Posterior cingulate gyrus (tissue), 11 donors: ENCODE data around the gene TVP23B.
"Not testable (repeated sequence)": the region's sequence is repeated elsewhere in the genome, so short reads cannot be mapped to it uniquely, and the experiment has no call there.

Source experiments
- DNase-seq, 10 donors: peaks; one replicate each; pipeline versions ENCODE4 v3.0.0 to v3.0.0-alpha.2; 2020 to 2021; ENCODE audit warnings: mixed read lengths in 3 of 10
- intact Hi-C: fragments of 100-400 bp; cut with DNase I; formaldehyde crosslinking; loops from one replicate; pipeline ENCODE4 v1.15.1; 2023

The TVP23B gene

GRCh38 chr17:18786890-18787289 is 5.9 kb downstream of the TVP23B start:
- intact Hi-C loops, DNase-seq: not testable (repeated sequence)

- DNase-seq, result not testable (repeated sequence)
Observed at GRCh38 chr17:18791402-18791801, 10.4 kb downstream of the TVP23B start.

GRCh38 chr17:18794841-18795240 is 13.9 kb downstream of the TVP23B start:
- DNase-seq, intact Hi-C loops: not testable (repeated sequence)

More at GRCh38 chr17:18791402-18791801, 10.4 kb downstream of the TVP23B start:
- intact Hi-C loops, result not testable (repeated sequence)

- DNase-seq, intact Hi-C loops: not testable (repeated sequence)
Observed at GRCh38 chr17:18796887-18797286, 15.9 kb downstream of the TVP23B start.

- intact Hi-C loops, result not testable (repeated sequence)
Observed at GRCh38 chr17:18803458-18804245, 22.7 kb downstream of the TVP23B start.

DNA sequence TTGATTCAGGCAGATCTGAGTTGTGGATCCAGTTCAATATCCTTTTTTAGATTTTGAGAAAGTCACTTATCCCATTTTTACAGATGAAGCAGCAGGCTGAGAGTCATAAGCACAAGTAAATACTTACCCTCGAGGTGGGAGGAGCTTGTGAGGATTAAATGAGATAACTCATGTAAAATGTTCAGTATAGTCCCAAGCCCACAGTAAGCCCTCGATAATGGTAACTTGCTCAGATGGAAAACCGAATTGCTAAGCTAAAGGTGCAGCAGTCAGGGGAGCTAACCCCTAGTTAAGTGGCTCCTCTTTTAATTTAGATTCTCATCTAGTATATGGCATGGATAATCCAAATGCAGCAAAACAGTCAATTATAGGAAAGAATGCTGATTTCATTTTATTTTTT is 34.9 kb downstream of the TVP23B start:
- intact Hi-C loops, DNase-seq: not testable (repeated sequence)

More at GRCh38 chr17:18803458-18804245, 22.7 kb downstream of the TVP23B start:
- not testable (repeated sequence) for DNase-seq

DNA sequence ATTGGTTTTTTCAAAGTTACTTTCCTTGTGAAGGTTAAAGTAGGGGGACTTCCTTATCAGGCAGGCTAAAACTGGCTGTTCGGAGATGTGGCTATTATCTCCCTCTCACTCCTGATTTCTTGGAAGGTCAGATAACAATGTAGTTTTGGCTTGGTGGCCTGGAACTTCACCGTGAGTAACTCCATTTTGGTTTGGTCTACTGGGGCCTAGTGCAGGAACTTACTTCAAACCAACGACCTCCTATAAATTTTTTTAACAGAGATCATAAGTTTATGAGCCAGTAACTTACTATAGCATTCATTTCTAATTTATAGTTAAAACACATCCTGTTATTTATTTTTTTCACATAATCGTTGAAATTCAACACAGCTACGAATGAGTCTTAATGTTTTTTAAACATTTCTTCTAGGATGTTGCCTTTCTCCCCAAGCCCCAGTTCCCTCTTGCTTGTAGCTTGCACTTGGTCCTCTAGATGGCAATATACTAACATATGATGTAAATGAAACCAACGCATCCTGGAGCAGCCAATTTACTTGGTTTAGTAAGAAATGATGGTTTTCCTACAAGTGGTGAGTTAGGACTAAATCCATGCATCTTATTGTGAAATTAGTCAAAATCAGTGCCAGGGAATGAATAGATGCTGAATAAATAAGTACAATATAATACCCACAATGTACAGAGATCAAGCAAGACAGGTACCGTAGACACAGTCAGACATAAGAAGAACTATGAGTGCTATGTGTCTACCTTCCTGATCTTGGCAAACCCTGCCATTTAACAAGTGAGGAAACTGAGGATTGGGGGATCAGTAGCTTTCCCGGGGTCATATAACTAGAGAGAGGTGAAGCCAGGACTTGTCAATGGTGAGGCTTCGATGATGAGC is 35.7 kb downstream of the TVP23B start:
- intact Hi-C loops, result not testable (repeated sequence)
- DNase-seq, result peak in 2 of 10 donors; percentile 19 to 34

DNA sequence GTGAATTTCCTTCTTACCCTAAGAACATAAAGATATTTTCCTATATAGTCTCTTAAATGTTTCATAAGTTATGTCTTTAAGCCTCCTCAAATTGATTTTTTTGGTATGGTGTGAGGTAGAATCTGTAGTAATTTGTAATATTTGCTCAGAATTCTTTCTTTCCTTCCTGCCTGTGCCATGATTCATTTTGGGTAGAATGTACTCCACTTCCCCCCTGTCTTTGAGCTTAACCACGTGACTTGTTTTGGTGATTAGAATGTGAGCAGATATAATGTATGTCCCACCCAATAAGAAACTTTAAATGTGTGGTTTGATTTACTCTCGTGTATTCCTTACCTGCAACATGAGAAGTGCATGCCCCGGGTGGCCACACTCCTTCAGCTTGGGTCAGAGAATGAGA is 40.4 kb downstream of the TVP23B start:
- intact Hi-C loops, DNase-seq: not testable (repeated sequence)

DNA sequence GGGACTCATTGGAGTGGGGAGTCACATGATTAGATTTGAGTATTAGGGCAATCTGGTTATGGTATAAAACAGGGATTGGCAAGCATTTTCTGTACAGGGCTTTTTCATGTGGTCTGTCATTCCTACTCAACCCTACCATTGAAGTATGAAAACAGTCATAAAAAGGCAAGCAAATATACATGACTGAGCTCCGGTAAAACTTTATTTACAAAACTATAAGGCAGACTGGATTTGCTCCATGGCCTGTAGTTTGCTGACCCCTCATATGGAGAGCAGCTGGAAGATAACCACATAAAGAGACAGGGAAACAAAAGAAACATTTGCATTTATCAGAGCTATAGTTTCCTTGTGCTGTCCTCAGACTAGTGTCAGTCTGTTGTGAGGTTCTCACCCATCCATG is 46.6 kb downstream of the TVP23B start:
- DNase-seq, intact Hi-C loops: not testable (repeated sequence)

DNA sequence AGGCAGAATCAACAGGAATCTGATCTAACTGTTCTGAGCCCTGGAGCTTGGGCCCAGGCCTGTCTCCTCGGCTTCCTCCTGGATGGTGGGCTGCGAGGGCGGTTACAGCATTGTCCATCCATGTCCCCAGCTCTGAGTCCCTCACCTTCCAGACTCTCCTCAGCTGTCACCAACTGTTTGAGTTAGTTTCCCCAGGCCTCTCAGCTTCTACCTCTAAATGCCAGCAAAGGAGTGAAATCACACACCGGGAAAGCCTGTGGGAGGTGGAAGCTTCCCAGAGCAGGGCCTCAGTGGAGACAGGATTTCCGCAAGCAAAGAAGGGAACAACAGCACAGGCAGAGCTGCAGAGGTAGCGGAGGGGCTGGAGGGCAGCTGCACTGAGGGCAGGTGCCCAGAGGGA is 67.5 kb downstream of the TVP23B start:
- intact Hi-C loops, result no loop called here
- DNase-seq, result peak in 1 of 10 donors; percentile 59

- intact Hi-C loops, result no loop called here
- DNase-seq, result no peak
Observed at GRCh38 chr17:18850679-18851078, 69.7 kb downstream of the TVP23B start.

- intact Hi-C loops, result no loop called here
Observed at GRCh38 chr17:18851201-18851600, 70.2 kb downstream of the TVP23B start.

DNA sequence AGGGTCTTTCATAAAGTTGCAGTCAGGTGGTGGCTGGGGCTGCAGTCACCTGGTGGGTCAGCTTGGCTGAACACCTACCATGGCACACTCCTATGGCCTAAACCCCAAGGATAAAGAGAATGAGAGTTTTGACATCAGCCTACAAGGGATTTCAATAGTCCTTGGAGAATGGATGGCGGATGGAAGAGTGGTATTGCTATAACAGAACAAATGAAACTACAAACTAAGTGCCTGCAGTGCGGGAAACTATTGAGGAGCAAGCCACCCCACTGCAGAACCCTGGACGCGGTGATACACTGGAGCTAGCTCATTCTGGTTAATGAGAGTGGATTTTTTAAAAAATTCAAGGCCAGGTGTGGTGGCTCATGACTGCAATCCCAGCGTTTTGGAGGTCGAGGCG is 74.0 kb downstream of the TVP23B start:
- DNase-seq, result peak in 1 of 10 donors; percentile 43
- intact Hi-C loops, result no loop called here

More at GRCh38 chr17:18851201-18851600, 70.2 kb downstream of the TVP23B start:
- peak in 1 of 10 donors; percentile 65 for DNase-seq

DNA sequence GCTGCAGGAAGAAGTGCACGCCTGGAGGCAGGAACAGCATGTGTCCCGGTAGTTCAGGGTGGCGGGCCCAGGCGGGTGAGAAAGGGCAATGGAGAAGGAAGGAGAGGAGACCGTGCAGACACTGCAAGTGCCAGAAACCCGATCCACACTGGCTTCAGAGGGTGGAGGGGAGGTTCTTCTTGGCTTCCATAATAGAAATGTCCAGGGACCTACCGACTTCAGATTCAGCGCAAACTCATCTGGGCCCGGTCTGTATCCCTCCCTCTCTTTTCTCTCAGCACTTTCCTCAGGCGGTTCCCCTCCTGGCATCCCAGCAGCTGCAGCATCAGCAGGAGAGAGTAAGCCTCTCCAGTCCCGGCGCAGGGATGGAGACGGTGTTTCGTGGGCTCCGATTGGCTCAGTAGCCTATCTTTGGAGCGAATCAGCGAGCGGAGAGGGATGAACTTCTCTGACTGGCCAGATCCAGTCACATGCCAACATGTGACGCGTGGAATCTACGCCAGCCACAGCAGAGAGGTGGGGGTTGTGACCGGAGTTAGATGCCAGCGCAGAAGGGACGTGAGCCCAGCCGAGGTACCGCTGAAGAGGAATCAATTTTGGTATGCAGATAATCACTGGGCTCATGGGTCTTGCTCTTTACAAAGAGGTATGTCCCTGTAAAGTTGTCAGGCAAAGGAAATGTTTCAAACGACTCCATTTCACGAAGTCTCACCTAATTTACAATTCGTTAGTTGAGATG is 75.0 kb downstream of the TVP23B start:
- DNase-seq, result peak; percentile 88 to 99 (median 94)
- intact Hi-C loops, result no loop called here
